GM23338 (cell line): Measurements from ENCODE around the gene SLC6A3. TPM values are rescaled to one million over a fixed set of nuclear protein-coding genes. Genes with fewer than 3 reads are reported as not detected.

Source experiments
- ATAC-seq: fragments of 200-7000 bp; cut with Tn5 transposase; 3 replicates; pipeline ENCODE4 v1.9.1; 2020
- DNase-seq: peaks from one replicate; pipeline ENCODE4 v3.0.0-alpha.2; 2015; ENCODE audit warnings: low spot score
- H2AFZ ChIP-seq: fragments of 200-600 bp; sonication (generic); 2 replicates; pipeline ENCODE4 v1.8.0; 2016; ENCODE audit warnings: antibody characterized with exemption, mild to moderate bottlenecking, moderate library complexity
- H3F3A ChIP-seq: fragments of 200-600 bp; sonication (generic); replicated peaks from 2 replicates; pipeline ENCODE4 v1.8.0; 2017; ENCODE audit warnings: antibody characterized with exemption, mixed run types, low read depth
- H3K27ac ChIP-seq: fragments of 200-600 bp; sonication (generic); 2 replicates; pipeline ENCODE4 v1.6.1; 2016; ENCODE audit warnings: low read depth
- H3K27me3 ChIP-seq: fragments of 200-600 bp; sonication (generic); 2 replicates; pipeline ENCODE4 v1.8.0; 2016; ENCODE audit warnings: mild to moderate bottlenecking, mixed run types, moderate library complexity; ENCODE audit not compliant: insufficient read depth
- H3K36me3 ChIP-seq: fragments of 200-600 bp; sonication (generic); 2 replicates; pipeline ENCODE4 v1.8.0; 2016; ENCODE audit warnings: mild to moderate bottlenecking; ENCODE audit not compliant: insufficient read depth
- H3K4me1 ChIP-seq: fragments of 200-600 bp; sonication (generic); 2 replicates; pipeline ENCODE4 v1.8.0; 2016; ENCODE audit warnings: mild to moderate bottlenecking, moderate library complexity; ENCODE audit not compliant: insufficient read depth
- H3K4me2 ChIP-seq: fragments of 200-600 bp; sonication (generic); 2 replicates; pipeline ENCODE4 v1.7.1; 2017; ENCODE audit warnings: mixed run types
- H3K4me3 ChIP-seq: fragments of 200-600 bp; sonication (generic); 2 replicates; pipeline ENCODE4 v1.6.1; 2016; ENCODE audit warnings: mixed run types
- H3K79me2 ChIP-seq: fragments of 200-600 bp; sonication (generic); replicated peaks from 2 replicates; pipeline ENCODE4 v1.8.0; 2017; ENCODE audit warnings: mild to moderate bottlenecking; ENCODE audit not compliant: insufficient read depth
- H3K9me2 ChIP-seq: fragments of 200-600 bp; sonication (generic); 2 replicates; pipeline ENCODE4 v1.8.0; 2017; ENCODE audit not compliant: insufficient read depth
- H4K20me1 ChIP-seq: fragments of 200-600 bp; sonication (generic); replicated peaks from 2 replicates; pipeline ENCODE4 v1.8.0; 2017; ENCODE audit warnings: mild to moderate bottlenecking; ENCODE audit not compliant: insufficient read depth
- H3K27ac Mint-ChIP-seq: 2 replicates; pipeline ENCODE4 v1.8.0; 2020; ENCODE audit warnings: inconsistent platforms, mild to moderate bottlenecking, moderate library complexity, mixed read lengths
- H3K27me3 Mint-ChIP-seq: 3 replicates; pipeline ENCODE4 v1.8.0; 2022; ENCODE audit warnings: low read depth, mild to moderate bottlenecking, moderate library complexity, mixed read lengths, inconsistent platforms; ENCODE audit not compliant: insufficient read depth, poor library complexity
- H3K36me3 Mint-ChIP-seq: 3 replicates; pipeline ENCODE4 v1.8.0; 2021; ENCODE audit warnings: low read depth, mild to moderate bottlenecking, inconsistent platforms, moderate library complexity, mixed read lengths
- H3K4me1 Mint-ChIP-seq: 3 replicates; pipeline ENCODE4 v1.8.0; 2020; ENCODE audit warnings: mild to moderate bottlenecking, inconsistent platforms, mixed read lengths
- H3K4me3 Mint-ChIP-seq: 3 replicates; pipeline ENCODE4 v1.8.0; 2021; ENCODE audit warnings: moderate library complexity, mild to moderate bottlenecking, inconsistent platforms, mixed read lengths
- H3K9me3 Mint-ChIP-seq: 3 replicates; pipeline ENCODE4 v1.8.0; 2020; ENCODE audit warnings: moderate library complexity, mild to moderate bottlenecking, inconsistent platforms, mixed read lengths
- ZNF331 ChIP-seq: fragments of 250-450 bp; sonication (Bioruptor Pico); IDR thresholded peaks from 2 replicates; pipeline ENCODE4 v1.5.0; 2020; ENCODE audit warnings: low read depth, mild to moderate bottlenecking, moderate library complexity
- polyA plus RNA-seq: library from polyadenylated mRNA; unstranded; fragments of >200 nt; fragmentation: Nextera tagmentation; extraction: Ambion mirVana; gene quantifications from 2 replicates; pipeline ENCODE4 v1.2.1, GENCODE V29; 2016
- total RNA-seq: library from RNA; depleted of rRNA; stranded (reverse); fragments of >200 nt; shearing (Covaris generic); gene quantifications from 2 replicates; pipeline ENCODE4 v1.2.3, GENCODE V29; 2014
- TF ChIP-seq, protein P1 (sequence below): IDR thresholded peaks from 2 replicates; pipeline ENCODE4 v1.6.1; 2016; ENCODE audit warnings: antibody characterized with exemption
- TF ChIP-seq, protein P2 (sequence below): fragments of 250-450 bp; sonication (Bioruptor Pico); IDR thresholded peaks from 2 replicates; pipeline ENCODE4 v1.5.0; 2020; ENCODE audit warnings: mild to moderate bottlenecking, moderate library complexity

SLC6A3 gene
- total and polyA plus RNA-seq, 2 experiments from 2014 or later = 0.76 to 1.0 TPM

DNA sequence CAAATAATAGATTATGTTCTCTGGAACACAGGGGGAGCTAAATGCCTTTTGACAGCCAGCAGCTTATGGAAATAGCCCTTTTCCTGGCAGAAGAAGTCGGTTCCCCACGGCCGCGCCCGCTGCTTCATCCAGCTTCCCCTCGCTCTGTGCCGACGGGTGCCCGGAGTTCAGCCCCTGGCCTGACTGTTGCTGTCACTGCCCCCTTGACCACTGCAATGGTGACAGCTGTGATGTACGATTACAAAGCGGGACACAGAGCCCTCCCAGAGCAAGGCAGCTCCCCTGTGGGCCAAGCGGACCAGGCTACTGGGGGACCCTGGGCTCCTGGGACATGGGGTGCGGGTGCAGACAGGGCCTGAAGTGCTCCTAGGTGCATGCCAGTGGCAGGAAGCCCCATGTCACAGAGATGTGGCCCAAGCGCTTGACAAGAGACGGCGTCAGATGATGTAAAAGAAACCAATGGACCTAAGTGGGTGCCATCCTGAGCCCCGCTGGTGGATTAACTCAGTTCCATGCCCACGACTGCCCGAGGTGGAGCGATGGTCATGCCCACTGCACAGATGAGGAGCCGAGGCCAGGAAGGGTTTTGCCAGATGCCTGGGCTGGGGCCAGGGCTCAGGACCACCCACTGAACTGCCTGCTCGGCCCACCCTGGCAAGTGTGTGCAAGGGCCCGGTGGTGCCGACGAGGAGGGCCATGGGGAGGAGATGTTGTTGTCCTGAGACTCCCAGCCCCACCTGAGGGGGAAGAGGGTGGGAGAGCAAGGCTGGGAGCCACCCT lies 87.1 kb downstream of the SLC6A3 start:
- H3K4me1 Mint-ChIP-seq = peaks cover 21% of the 10 kb centered on the region
- DNase-seq (no peak), ATAC-seq (no peak)
- H3K4me3 ChIP-seq = no peak overlapping the region
- no peak overlapping the region for H3K4me3 Mint-ChIP-seq
- H3K36me3 ChIP-seq = no peaks in the 10 kb centered on the region
- H3K9me3 Mint-ChIP-seq = no peaks in the 10 kb centered on the region
- no peak overlapping the region for H3K27ac ChIP-seq
- no peaks in the 10 kb centered on the region for H3F3A ChIP-seq
- no peak overlapping the region for H3K4me2 ChIP-seq
- H3K36me3 Mint-ChIP-seq = no peaks in the 10 kb centered on the region
- H3K79me2 ChIP-seq = no peaks in the 10 kb centered on the region
- peaks cover 8% of the 10 kb centered on the region for H3K4me1 ChIP-seq
- H3K9me2 ChIP-seq = no peaks in the 10 kb centered on the region
- H4K20me1 ChIP-seq = no peaks in the 10 kb centered on the region
- peaks cover 9% of the 10 kb centered on the region for H3K27me3 Mint-ChIP-seq
- no peaks in the 10 kb centered on the region for H3K27me3 ChIP-seq
- H2AFZ ChIP-seq = no peak overlapping the region
- TF ChIP-seq, protein P1, sequence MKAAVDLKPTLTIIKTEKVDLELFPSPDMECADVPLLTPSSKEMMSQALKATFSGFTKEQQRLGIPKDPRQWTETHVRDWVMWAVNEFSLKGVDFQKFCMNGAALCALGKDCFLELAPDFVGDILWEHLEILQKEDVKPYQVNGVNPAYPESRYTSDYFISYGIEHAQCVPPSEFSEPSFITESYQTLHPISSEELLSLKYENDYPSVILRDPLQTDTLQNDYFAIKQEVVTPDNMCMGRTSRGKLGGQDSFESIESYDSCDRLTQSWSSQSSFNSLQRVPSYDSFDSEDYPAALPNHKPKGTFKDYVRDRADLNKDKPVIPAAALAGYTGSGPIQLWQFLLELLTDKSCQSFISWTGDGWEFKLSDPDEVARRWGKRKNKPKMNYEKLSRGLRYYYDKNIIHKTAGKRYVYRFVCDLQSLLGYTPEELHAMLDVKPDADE = no peak
- TF ChIP-seq ZNF331 (CRISPR knock-in tag) = no peak
- TF ChIP-seq, protein P2, sequence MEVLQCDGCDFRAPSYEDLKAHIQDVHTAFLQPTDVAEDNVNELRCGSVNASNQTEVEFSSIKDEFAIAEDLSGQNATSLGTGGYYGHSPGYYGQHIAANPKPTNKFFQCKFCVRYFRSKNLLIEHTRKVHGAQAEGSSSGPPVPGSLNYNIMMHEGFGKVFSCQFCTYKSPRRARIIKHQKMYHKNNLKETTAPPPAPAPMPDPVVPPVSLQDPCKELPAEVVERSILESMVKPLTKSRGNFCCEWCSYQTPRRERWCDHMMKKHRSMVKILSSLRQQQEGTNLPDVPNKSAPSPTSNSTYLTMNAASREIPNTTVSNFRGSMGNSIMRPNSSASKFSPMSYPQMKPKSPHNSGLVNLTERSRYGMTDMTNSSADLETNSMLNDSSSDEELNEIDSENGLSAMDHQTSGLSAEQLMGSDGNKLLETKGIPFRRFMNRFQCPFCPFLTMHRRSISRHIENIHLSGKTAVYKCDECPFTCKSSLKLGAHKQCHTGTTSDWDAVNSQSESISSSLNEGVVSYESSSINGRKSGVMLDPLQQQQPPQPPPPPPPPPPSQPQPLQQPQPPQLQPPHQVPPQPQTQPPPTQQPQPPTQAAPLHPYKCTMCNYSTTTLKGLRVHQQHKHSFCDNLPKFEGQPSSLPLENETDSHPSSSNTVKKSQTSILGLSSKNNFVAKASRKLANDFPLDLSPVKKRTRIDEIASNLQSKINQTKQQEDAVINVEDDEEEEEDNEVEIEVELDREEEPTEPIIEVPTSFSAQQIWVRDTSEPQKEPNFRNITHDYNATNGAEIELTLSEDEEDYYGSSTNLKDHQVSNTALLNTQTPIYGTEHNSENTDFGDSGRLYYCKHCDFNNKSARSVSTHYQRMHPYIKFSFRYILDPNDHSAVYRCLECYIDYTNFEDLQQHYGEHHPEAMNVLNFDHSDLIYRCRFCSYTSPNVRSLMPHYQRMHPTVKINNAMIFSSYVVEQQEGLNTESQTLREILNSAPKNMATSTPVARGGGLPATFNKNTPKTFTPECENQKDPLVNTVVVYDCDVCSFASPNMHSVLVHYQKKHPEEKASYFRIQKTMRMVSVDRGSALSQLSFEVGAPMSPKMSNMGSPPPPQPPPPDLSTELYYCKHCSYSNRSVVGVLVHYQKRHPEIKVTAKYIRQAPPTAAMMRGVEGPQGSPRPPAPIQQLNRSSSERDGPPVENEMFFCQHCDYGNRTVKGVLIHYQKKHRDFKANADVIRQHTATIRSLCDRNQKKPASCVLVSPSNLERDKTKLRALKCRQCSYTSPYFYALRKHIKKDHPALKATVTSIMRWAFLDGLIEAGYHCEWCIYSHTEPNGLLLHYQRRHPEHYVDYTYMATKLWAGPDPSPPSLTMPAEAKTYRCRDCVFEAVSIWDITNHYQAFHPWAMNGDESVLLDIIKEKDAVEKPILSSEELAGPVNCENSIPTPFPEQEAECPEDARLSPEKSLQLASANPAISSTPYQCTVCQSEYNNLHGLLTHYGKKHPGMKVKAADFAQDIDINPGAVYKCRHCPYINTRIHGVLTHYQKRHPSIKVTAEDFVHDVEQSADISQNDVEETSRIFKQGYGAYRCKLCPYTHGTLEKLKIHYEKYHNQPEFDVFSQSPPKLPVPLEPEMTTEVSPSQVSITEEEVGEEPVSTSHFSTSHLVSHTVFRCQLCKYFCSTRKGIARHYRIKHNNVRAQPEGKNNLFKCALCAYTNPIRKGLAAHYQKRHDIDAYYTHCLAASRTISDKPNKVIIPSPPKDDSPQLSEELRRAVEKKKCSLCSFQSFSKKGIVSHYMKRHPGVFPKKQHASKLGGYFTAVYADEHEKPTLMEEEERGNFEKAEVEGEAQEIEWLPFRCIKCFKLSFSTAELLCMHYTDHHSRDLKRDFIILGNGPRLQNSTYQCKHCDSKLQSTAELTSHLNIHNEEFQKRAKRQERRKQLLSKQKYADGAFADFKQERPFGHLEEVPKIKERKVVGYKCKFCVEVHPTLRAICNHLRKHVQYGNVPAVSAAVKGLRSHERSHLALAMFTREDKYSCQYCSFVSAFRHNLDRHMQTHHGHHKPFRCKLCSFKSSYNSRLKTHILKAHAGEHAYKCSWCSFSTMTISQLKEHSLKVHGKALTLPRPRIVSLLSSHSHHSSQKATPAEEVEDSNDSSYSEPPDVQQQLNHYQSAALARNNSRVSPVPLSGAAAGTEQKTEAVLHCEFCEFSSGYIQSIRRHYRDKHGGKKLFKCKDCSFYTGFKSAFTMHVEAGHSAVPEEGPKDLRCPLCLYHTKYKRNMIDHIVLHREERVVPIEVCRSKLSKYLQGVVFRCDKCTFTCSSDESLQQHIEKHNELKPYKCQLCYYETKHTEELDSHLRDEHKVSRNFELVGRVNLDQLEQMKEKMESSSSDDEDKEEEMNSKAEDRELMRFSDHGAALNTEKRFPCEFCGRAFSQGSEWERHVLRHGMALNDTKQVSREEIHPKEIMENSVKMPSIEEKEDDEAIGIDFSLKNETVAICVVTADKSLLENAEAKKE (CRISPR knock-in tag) = no peak
- no peak overlapping the region for H3K27ac Mint-ChIP-seq
